ENCODE data around the gene LSM12.

DNA sequence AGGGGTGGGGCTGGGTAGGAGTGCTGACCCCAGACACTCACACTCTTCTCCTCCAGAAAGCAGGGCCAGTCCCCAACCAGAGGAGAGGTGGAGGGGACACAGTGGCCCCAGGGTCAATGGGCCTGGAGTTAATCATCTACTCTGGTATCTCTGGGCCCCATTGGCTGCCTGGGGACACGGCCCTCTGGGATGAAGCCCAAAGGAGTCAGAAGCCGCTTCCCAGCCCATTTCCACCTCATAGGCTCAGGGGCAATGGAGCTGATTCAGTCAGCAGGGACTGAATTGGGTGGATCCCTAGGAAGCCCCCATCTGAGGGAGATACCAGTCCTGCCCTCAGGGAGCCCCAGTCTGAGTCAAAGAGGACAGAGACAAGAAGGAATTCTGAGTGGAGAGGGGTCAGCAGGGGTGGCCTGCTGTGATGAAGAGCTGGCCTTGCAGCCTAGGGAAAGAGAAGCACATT is 65.0 kb downstream of the LSM12 start:
- TF ChIP-seq, protein P1, sequence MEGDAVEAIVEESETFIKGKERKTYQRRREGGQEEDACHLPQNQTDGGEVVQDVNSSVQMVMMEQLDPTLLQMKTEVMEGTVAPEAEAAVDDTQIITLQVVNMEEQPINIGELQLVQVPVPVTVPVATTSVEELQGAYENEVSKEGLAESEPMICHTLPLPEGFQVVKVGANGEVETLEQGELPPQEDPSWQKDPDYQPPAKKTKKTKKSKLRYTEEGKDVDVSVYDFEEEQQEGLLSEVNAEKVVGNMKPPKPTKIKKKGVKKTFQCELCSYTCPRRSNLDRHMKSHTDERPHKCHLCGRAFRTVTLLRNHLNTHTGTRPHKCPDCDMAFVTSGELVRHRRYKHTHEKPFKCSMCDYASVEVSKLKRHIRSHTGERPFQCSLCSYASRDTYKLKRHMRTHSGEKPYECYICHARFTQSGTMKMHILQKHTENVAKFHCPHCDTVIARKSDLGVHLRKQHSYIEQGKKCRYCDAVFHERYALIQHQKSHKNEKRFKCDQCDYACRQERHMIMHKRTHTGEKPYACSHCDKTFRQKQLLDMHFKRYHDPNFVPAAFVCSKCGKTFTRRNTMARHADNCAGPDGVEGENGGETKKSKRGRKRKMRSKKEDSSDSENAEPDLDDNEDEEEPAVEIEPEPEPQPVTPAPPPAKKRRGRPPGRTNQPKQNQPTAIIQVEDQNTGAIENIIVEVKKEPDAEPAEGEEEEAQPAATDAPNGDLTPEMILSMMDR (IDR thresholded peaks at IDR 0.05) = no peak
- no peak for TF ChIP-seq POLR2A (IDR thresholded peaks at IDR 0.05)

All from lower leg skin (tissue), 3 donors.